Heart left ventricle (tissue), 16 donors: ENCODE measurements around the gene HLA-C. TPM values are rescaled to one million over a fixed set of nuclear protein-coding genes. Genes with fewer than 3 reads are reported as not detected.

ENCODE experiments used
- ATAC-seq, 4 donors: fragments of 200-7000 bp; cut with Tn5 transposase; one replicate each; pipeline ENCODE4 v1.9.1; 2020 to 2022; ENCODE audit warnings: moderate library complexity in 4 of 4, mild to moderate bottlenecking in 3 of 4, moderate number of reproducible peaks in 1 of 4
- DNase-seq, 5 donors: peaks; one replicate each; pipeline ENCODE4 v3.0.0-alpha.2; 2020
- H3K27ac ChIP-seq, 12 donors: fragments of 200-600 bp; sonication (generic) in 4 of 12; one replicate each; pipeline versions ENCODE4 v1.5.0 to v1.8.0; 2016 to 2022; ENCODE audit warnings: mild to moderate bottlenecking in 2 of 12
- H3K27me3 ChIP-seq, 9 donors: fragments of 200-600 bp; sonication (generic) in 2 of 9; one replicate each; pipeline versions ENCODE4 v1.5.1 to v1.8.0; 2016 to 2022; ENCODE audit warnings: mild to moderate bottlenecking in 3 of 9
- H3K36me3 ChIP-seq, 9 donors: fragments of 200-600 bp; sonication (generic) in 2 of 9; one replicate each; pipeline versions ENCODE4 v1.5.0 to v1.8.0; 2018 to 2022; ENCODE audit warnings: mild to moderate bottlenecking in 2 of 9
- H3K4me1 ChIP-seq, 12 donors: fragments of 200-600 bp; sonication (generic) in 4 of 12; one replicate each; pipeline versions ENCODE4 v1.5.0 to v1.8.0; 2016 to 2022; ENCODE audit warnings: mild to moderate bottlenecking in 3 of 12
- H3K4me3 ChIP-seq, 12 donors: fragments of 200-600 bp; sonication (generic) in 4 of 12; one replicate each; pipeline versions ENCODE4 v1.5.0 to v1.8.0; 2017 to 2022; ENCODE audit warnings: mild to moderate bottlenecking in 9 of 12, moderate library complexity in 4 of 12
- H3K9me3 ChIP-seq, 12 donors: fragments of 200-600 bp; sonication (generic) in 4 of 12; one replicate each; pipeline versions ENCODE4 v1.5.0 to v1.8.0; 2016 to 2022; ENCODE audit warnings: mild to moderate bottlenecking in 1 of 12
- CTCF ChIP-seq, 12 donors: fragments of 200-600 bp; sonication (generic) in 4 of 12; IDR thresholded peaks; one replicate each; pipeline versions ENCODE4 v1.5.0 to v1.8.0; 2018 to 2022; ENCODE audit warnings: antibody characterized with exemption in 12 of 12, mild to moderate bottlenecking in 5 of 12
- POLR2A ChIP-seq, 2 donors: fragments of 450-650 bp; IDR thresholded peaks; one replicate each; pipeline ENCODE4 v1.6.1; 2017; ENCODE audit warnings: antibody characterized with exemption in 2 of 2, mild to moderate bottlenecking in 2 of 2, moderate library complexity in 2 of 2
- WGBS, 4 donors: extraction: QIAGEN DNeasy Blood & Tissue Kit in 2 of 4; methylation state at CpG; one replicate each; pipeline versions ENCODE4 v1.1.5 to v1.1.7; 2013 to 2018; 5-methylcytosine and 5-hydroxymethylcytosine counted together
- intact Hi-C, 10 donors: fragments of 100-400 bp; cut with DNase I; formaldehyde crosslinking; loops; one replicate each; pipeline versions ENCODE4 v1.11.1 to v1.14.2; 2022
- polyA plus RNA-seq, 2 donors: library from polyadenylated mRNA; stranded (reverse); fragments of 200-250 nt; gene quantifications; one replicate each; pipeline ENCODE4 v1.2.3, GENCODE V29; 2013
- total RNA-seq, 9 donors: library from RNA; depleted of rRNA in 2 of 9; stranded (reverse); fragments of >200 nt in 2 of 9; fragmentation: NEBNext Ultra II Directional in 3 of 9; extraction: Animal tissue kit (Norgen Biotek cat#: 25700) in 3 of 9; gene quantifications; one replicate each; pipeline versions ENCODE4 v1.1.0 to v1.2.4, GENCODE V29; 2016 to 2023
- donor health status: ischemic (EF 13 %, LVEDD 7.1; RV severe dilation, severe dysfunction).
- donor health status: healthy with polysubstance abuse.
- donor health status: DM: no; HTN: yes; CAD: no.
- donor health status: DM: no; HTN: no; CAD: no.
- donor health status: ischemic (EF 25% LVEDD 6.9; RV normal size, moderate dysfunction).
- donor health status: ischemic (EF 25% LVEDD 5.7; RV mildly dilated, moderate dysfunction).
- donor health status: healthy.
- donor health status: DM: yes; HTN: yes; CAD: no.
- donor health status: ischemic (EF 35%, LVEDD 5.7; RV mildly dilated, moderate dysfunction).
- donor health status: nonischemic (EF 11% LVEDD 7.7; RV severe dilation, severe dysfunction).
- donor health status: DM: yes; HTN: yes; CAD: no.
- donor health status: PGD.
- donor health status: ischemic (EF 29% LVEDD 5.4; RV normal size, mild dysfunction).
- donor health status: nonischemic (EF 23%, LVEDD 6.1; RV moderate dilation, normal function).

Gene HLA-C
- total and polyA plus RNA-seq, 11 donors: 160 to 1,096 (median 302) TPM

DNA sequence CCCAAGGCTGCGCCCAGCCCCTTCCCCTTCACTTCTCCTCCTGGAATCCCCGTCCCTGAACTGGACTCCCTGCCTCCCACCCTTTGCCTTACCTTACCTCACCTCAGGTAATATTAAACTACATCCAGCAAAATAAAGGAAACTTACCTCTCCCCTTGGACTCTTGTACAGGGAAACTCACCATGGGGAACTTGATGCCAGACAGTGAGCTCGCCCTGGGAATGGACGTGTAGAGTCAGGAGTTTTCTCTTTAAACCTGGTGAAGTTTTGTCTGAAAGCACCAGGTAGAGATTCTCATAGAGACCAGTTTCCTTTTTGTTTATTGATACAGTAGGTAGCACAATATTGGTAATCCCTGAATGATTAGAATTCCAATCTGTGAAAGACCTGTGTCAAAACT is 544 bp upstream of the HLA-C start:
- H3K4me3 ChIP-seq: peak overlapping the region; percentile 47 to 99 (median 74)
- H3K36me3 ChIP-seq: peaks cover 0 to 27% (median 2%) of the 10 kb centered on the region in 9 donors
- intact Hi-C loops: loop anchor here in 8 of 10 donors (1.0 to 10.0 kb wide), 11 partner anchors 45 to 138 kb away; partner anchors contain the start of genes HLA-B (in 5 of the 8) and PSORS1C2 (in 1 of the 8)
- H3K27ac ChIP-seq: peak overlapping the region; percentile 70 to 100 (median 92)
- ATAC-seq: peak in 2 of 4 donors; percentile 8 to 12
- WGBS, 4 donors: 5 to 11% (median 8%) methylated on average over 4 of the region's 4 CpGs
- H3K4me1 ChIP-seq: peaks cover 0 to 24% (median 2%) of the 10 kb centered on the region in 12 donors
- H3K27me3 ChIP-seq: no peaks in the 10 kb centered on the region
- TF ChIP-seq POLR2A (IDR thresholded peaks at IDR 0.05) (no peak), CTCF (IDR thresholded peaks at IDR 0.05) (no peak)
- H3K9me3 ChIP-seq: no peaks in the 10 kb centered on the region
- no peak for DNase-seq

- intact Hi-C loops: loop anchor here in 7 of 10 donors (5.0 to 10.0 kb wide), 6 partner anchors 44 to 136 kb away; partner anchors contain the start of genes HLA-B (in 2 of the 7) and PSORS1C2 (in 1 of the 7)
- H3K36me3 ChIP-seq: peaks cover 0 to 27% (median 2%) of the 10 kb centered on the region in 9 donors
- H3K9me3 ChIP-seq: no peaks in the 10 kb centered on the region
- DNase-seq: peak; percentile 54 to 92 (median 85)
- H3K4me1 ChIP-seq: peaks cover 0 to 24% (median 2%) of the 10 kb centered on the region in 12 donors
- H3K27ac ChIP-seq: peak overlapping the region; percentile 70 to 100 (median 92)
- WGBS, 4 donors: 4 to 29% (median 18%) methylated on average over 10 to 62 of the region's 62 CpGs
- no peaks in the 10 kb centered on the region for H3K27me3 ChIP-seq
- TF ChIP-seq CTCF (IDR thresholded peaks at IDR 0.05) (no peak), POLR2A (IDR thresholded peaks at IDR 0.05) (no peak)
- peak overlapping the region; percentile 47 to 99 (median 74) for H3K4me3 ChIP-seq
- peak; percentile 32 to 75 (median 68) for ATAC-seq
Measured at GRCh38 chr6:31270788-31271640, 878 bp downstream of the HLA-C start.

GRCh38 chr6:31268836-31269235 is 3.1 kb downstream of the HLA-C start:
- H3K27ac ChIP-seq: no peak overlapping the region
- peaks cover 0 to 27% (median 2%) of the 10 kb centered on the region in 9 donors for H3K36me3 ChIP-seq
- peaks cover 0 to 24% (median 2%) of the 10 kb centered on the region in 12 donors for H3K4me1 ChIP-seq
- DNase-seq (no peak), ATAC-seq (no peak)
- TF ChIP-seq CTCF (IDR thresholded peaks at IDR 0.05) (no peak), POLR2A (IDR thresholded peaks at IDR 0.05) (no peak)
- intact Hi-C loops: loop anchor here in 5 of 10 donors (5.0 kb wide), 2 partner anchors 67 to 83 kb away; no protein-coding TSS in a partner anchor
- H3K4me3 ChIP-seq: peak overlapping the region in 1 of 12 donors; percentile 17
- WGBS, 4 donors: 55 to 73% (median 67%) methylated on average over 5 of the region's 5 CpGs
- H3K27me3 ChIP-seq: no peaks in the 10 kb centered on the region
- peaks cover 0 to 6% (median 0%) of the 10 kb centered on the region in 12 donors for H3K9me3 ChIP-seq

- no peak for ATAC-seq
- WGBS, 4 donors: 74 to 80% (median 76%) methylated on average over 7 of the region's 7 CpGs
- Histone ChIP-seq H3K36me3 (peaks cover 0 to 27% (median 2%) of the 10 kb centered on the region in 9 donors), H3K9me3 (peaks cover 0 to 10% (median 0%) of the 10 kb centered on the region in 12 donors), H3K4me3 (no peak overlapping the region), H3K27me3 (no peaks in the 10 kb centered on the region), H3K27ac (no peak overlapping the region), H3K4me1 (peaks cover 0 to 24% (median 2%) of the 10 kb centered on the region in 12 donors)
- intact Hi-C loops: loop anchor here in 5 of 10 donors (5.0 kb wide), 2 partner anchors 66 to 84 kb away; no protein-coding TSS in a partner anchor
- TF ChIP-seq POLR2A (IDR thresholded peaks at IDR 0.05): no peak
- no peak for TF ChIP-seq CTCF (IDR thresholded peaks at IDR 0.05)
- DNase-seq: no peak
Measured at GRCh38 chr6:31268369-31268765, 3.5 kb downstream of the HLA-C start.
